Activated T-cell treated with anti-CD3 and anti-CD28 coated beads, Interleukin-2, amount 50 U/mL, for 1 hour (primary cell): ENCODE measurements around the gene TCERG1L.

Source experiments
- DNase-seq: peaks from one replicate; pipeline ENCODE4 v3.0.0-alpha.2; 2020

The TCERG1L gene

GRCh38 chr10:131078131-131078881 is 233.2 kb downstream of the TCERG1L start:
- DNase-seq: no peak

GRCh38 chr10:131077724-131078123 is 233.8 kb downstream of the TCERG1L start:
- no peak for DNase-seq

GRCh38 chr10:131077031-131077430 is 234.5 kb downstream of the TCERG1L start:
- DNase-seq: no peak

- DNase-seq: no peak
Observed at GRCh38 chr10:131076356-131076755, 235.2 kb downstream of the TCERG1L start.

GRCh38 chr10:131075218-131075770 is 236.2 kb downstream of the TCERG1L start:
- DNase-seq: no peak

GRCh38 chr10:131074682-131075081 is 236.8 kb downstream of the TCERG1L start:
- DNase-seq: no peak

DNA sequence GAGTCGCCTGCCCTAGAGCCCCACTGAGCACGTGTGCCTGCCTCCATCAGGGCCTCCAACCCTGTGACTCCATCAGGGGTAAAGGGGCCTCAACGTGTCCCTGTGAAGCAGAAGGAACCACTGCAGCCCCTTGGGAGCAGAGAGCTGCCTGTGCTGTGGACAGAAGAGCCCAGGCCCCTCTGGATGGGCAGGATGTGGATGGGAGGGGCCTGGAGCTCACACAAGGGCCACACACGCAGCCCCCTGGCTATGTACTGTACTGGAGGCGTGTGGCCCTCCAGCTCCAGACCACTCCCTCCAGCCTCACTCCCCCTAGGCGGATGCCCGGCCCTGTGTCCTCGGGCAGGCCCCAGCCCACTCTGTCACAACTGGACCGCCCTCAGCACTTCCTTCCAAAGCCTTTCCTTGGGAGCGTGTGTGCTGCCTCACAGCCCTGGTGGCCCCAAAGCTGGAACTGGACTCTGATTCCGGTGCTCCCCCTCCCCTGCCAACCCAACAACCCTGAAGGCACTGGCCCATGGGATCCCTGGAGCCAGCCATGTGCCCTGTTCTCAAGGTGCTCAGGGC is 238.0 kb downstream of the TCERG1L start:
- no peak for DNase-seq

DNA sequence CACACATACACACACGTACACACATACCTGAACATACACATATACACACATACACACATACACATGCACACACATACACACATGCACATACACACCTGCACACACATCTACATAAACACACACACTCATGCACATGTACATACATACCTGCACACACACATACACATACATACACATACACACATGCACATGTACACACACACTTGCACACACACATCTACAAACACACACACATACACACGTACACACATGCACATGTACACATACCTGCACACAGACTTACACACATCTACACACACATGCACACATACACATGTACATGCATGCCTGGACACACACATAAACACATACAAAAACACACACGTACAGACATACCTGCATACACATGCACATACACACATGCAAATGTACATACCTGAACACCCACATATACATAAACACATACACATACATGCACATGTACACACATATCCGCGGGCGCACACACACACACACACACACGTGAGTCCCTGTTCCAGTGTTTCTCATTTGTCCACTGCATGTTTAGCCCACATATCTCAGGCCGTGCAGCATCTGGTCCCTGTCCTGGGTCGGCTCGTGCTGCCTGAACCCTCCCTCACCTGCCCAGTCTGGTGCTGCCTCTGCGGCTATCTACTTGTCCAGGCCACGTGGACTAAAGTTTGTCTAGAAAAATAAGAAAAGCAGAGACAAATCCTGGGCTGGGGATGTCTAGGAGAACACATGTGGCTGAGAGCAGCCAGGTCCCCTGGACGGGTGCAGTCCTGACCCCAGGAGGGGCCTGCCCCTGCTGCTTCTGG is 238.7 kb downstream of the TCERG1L start:
- DNase-seq: no peak

- no peak for DNase-seq
Observed at GRCh38 chr10:131071721-131072120, 239.8 kb downstream of the TCERG1L start.

DNA sequence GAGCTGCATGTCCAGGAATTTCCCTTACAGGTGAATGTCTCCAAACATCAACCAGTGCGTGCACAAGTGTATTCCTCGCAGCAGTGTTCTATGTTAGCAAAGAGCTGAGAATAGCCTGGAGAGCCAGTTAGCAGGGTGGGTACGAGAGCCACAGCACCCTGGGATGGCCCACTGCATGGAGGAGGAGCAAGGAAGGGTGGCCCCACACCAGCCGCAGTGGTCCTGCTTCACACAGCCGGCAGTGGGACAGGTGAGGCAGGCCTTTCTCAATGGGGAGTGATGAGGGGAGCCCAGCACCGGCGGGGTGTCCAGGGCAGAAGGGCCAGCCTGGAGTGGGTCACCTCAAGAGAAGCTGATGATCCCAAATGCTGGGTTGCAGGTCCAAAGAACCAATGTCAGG is 240.7 kb downstream of the TCERG1L start:
- no peak for DNase-seq

DNA sequence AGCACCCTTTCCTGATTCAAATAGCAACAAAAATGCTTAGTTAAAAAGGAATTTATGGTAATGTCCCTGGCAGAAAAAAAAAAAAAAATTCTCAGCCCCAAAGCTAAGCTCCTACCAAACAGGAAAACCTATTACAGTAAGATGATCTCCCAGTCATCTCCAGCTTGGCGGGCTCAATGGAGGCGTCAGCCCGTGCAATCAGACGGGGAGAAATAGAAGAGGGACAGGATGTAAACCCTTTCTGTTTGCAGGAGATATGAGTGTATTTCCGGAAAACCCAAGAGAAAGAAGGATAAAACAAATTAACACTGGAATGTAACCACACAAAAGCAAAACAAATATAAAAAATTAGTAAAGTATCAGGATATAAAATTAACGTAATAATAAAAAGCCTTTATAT is 242.8 kb downstream of the TCERG1L start:
- DNase-seq: no peak

DNA sequence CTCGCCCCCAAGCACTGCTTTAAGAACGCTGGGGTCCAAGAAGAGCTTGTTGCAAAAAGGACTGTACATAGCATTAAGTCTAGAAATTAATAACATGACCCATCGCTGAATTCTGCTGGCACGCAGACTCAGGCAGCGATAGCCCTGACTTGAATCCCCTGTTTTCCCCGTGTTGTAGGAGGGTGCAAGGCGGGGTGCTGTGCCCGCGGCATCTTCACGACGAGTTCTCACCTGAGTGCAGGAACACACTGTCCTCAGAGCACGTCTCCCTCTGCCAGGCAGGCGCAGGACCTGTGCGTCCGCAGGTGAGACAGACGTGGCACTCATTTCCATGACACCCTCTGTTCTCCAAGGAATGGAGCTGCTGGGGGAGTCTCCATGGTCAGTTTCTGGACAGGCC is 243.2 kb downstream of the TCERG1L start:
- no peak for DNase-seq

- no peak for DNase-seq
Observed at GRCh38 chr10:131067690-131068089, 243.8 kb downstream of the TCERG1L start.

- no peak for DNase-seq
Observed at GRCh38 chr10:131065673-131066305, 245.7 kb downstream of the TCERG1L start.

GRCh38 chr10:131063311-131063710 is 248.2 kb downstream of the TCERG1L start:
- no peak for DNase-seq

- no peak for DNase-seq
Observed at GRCh38 chr10:131062621-131063260, 248.8 kb downstream of the TCERG1L start.

- no peak for DNase-seq
Observed at GRCh38 chr10:131061216-131061615, 250.3 kb downstream of the TCERG1L start.

DNA sequence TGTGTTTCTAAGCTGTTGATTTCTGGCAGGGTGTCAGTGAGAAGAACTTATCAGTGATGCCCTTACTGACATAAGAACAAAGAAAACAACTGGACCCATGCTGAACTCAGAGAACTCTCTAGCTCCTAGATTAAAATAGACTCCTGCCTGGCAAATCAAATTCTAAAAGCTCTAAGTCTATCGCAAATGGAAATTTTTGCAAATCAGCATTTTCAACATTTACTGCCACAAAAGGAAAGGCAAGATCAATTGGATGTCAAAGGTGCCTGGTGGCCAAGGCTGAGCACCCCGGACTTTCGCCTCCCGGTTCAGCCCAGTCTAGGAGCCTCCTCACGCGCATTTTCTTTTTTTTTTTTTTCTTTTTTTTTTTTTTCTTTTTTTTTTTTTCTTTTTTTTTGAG is 251.6 kb downstream of the TCERG1L start:
- no peak for DNase-seq

DNA sequence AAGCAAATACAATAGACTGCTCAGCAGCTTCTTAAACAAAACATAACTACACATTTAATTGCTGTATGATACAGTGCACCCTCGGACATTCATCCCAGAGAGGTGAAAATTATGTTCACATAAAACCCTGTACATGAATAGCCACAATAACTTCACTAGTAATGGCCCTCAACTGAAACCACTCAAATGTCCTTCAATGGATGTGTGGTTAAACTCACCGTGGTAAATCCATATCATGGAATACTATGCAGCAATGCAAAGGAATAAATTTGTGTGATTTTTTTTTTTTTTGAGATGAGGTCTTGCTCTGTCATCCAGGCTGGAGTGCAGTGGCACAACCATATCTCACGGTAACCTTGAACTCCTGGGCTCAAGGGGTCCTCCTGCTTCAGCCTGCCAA is 252.7 kb downstream of the TCERG1L start:
- DNase-seq: no peak

DNA sequence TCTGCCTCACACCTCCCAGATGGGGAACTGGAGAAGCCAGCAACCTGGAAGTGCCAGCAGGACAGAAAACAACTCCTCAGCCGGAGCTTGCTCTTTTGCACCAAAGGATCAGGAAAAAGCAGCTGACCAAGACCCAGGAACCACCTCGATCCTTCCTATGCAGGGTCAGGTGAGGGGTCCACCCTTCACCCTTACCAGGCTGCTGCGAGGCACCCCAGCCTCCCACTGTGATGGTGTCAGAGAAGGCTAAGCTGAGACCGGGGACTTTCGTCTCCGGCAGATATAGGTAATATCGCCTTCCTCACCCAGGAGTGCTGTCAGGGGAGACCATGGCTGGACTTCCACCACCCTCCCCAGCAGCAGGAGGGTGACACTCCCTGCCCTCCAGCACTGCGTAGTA is 254.7 kb downstream of the TCERG1L start:
- no peak for DNase-seq

DNA sequence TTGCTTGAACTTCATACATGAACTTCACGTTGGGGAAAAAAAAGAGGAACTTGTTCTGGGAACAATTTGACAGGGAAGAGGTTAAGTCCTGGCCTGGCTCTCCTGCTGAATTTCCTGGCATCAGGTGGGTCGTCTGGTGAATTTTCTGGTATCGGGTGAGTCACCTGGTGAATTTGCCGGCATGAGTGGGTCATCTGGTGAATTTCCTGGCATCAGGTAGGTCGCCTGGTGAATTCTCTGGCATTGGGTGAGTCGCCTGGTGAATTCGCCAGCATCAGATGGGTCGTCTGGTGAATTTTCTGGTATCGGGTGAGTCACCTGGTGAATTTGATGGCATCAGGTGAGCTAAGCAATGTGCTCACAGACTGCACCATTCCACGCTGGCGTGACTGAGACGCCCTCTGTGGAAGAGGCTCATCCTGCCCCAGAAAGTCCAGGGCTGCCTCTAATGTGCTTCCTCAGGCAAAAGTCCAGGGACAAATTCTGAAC is 255.4 kb downstream of the TCERG1L start:
- no peak for DNase-seq

DNA sequence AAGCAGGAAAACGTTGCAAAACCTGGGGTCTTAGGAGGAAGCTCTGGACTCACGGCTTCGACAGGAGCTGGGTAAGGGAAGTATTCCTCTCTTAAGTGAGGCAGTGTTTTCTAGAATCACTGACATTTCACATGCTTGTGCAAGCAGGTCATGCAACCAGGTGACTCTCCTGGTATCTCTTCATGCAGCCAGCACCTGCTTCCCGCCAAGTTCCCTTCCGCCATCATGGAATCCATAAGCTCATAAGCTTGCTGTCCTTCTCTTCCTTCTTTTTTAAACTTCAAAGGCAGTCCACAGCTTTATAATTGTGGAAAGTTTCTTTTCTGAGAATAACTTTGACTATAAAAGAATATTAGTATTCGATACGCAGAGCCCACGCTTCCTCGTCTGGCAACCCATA is 256.1 kb downstream of the TCERG1L start:
- no peak for DNase-seq

DNA sequence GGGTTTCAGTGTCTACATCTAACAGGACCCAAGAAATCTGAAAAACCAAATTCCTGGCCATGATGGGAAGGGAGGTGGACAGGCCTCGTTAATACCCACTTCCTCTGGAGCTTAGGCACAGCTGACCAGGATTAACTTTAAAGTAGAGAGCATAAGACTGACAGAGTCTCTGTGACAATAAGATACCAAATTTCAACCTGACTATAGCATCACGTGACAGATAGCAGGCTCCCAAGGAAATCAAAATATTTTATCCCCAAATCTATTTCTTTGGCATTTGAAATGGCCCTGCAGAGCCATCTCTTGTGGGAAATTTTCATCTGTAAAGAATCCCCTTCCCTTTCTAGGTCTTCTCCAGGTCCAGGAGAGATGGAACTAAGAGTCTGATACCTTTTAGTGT is 258.3 kb downstream of the TCERG1L start:
- no peak for DNase-seq
